BE2C (cell line): ENCODE measurements around the gene NABP1.

Experiments used
- DNase-seq: peaks from one replicate; pipeline ENCODE4 v3.0.0-alpha.2; 2020
- H3K27me3 ChIP-seq: fragments of 250-450 bp; sonication (Bioruptor Pico); 2 replicates; pipeline ENCODE4 v1.5.1; 2020; ENCODE audit warnings: mild to moderate bottlenecking
- H3K36me3 ChIP-seq: fragments of 250-450 bp; sonication (Bioruptor Pico); 2 replicates; pipeline ENCODE4 v1.5.1; 2020; ENCODE audit warnings: mild to moderate bottlenecking
- H3K4me1 ChIP-seq: fragments of 250-450 bp; sonication (Bioruptor Pico); 2 replicates; pipeline ENCODE4 v1.5.1; 2020
- H3K4me3 ChIP-seq: 2 replicates; pipeline ENCODE4 v1.5.1; 2011; ENCODE audit warnings: low read depth, low read length
- H3K9me3 ChIP-seq: fragments of 250-450 bp; sonication (Bioruptor Pico); 2 replicates; pipeline ENCODE4 v1.5.1; 2020
- CTCF ChIP-seq: IDR thresholded peaks from 2 replicates; pipeline ENCODE4 v1.5.1; 2012; ENCODE audit warnings: mild to moderate bottlenecking, low read depth, low read length

Gene NABP1

GRCh38 chr2:191682126-191682525 is 4.2 kb downstream of the NABP1 start:
- H3K4me3 ChIP-seq = no peak overlapping the region
- no peak for TF ChIP-seq CTCF
- no peaks in the 10 kb centered on the region for H3K9me3 ChIP-seq
- no peak for DNase-seq
- H3K27me3 ChIP-seq = no peaks in the 10 kb centered on the region
- H3K4me1 ChIP-seq = no peaks in the 10 kb centered on the region
- H3K36me3 ChIP-seq = no peaks in the 10 kb centered on the region; the same call in 1 of the 2 replicates

GRCh38 chr2:191686066-191686465 is 8.1 kb downstream of the NABP1 start:
- H3K27me3 ChIP-seq = no peaks in the 10 kb centered on the region
- H3K4me1 ChIP-seq = no peaks in the 10 kb centered on the region
- no peak for DNase-seq
- no peaks in the 10 kb centered on the region for H3K9me3 ChIP-seq
- no peak for TF ChIP-seq CTCF
- no peak overlapping the region for H3K4me3 ChIP-seq
- H3K36me3 ChIP-seq = no peaks in the 10 kb centered on the region; the same call in 1 of the 2 replicates

- H3K9me3 ChIP-seq = no peaks in the 10 kb centered on the region
- H3K4me3 ChIP-seq = no peak overlapping the region
- no peaks in the 10 kb centered on the region for H3K27me3 ChIP-seq
- H3K4me1 ChIP-seq = no peaks in the 10 kb centered on the region
- DNase-seq = no peak
- no peak for TF ChIP-seq CTCF
- H3K36me3 ChIP-seq = no peaks in the 10 kb centered on the region; the same call in 1 of the 2 replicates
Observed at GRCh38 chr2:191686729-191687128, 8.8 kb downstream of the NABP1 start.

- Histone ChIP-seq H3K9me3 (no peaks in the 10 kb centered on the region), H3K27me3 (no peaks in the 10 kb centered on the region), H3K4me1 (no peaks in the 10 kb centered on the region), H3K36me3 (no peaks in the 10 kb centered on the region; the same call in 1 of the 2 replicates), H3K4me3 (no peak overlapping the region)
- DNase-seq = no peak
- no peak for TF ChIP-seq CTCF
Observed at GRCh38 chr2:191687867-191688266, 9.9 kb downstream of the NABP1 start.

GRCh38 chr2:191688934-191689695 is 11.2 kb downstream of the NABP1 start:
- Histone ChIP-seq H3K36me3 (no peaks in the 10 kb centered on the region; the same call in 1 of the 2 replicates), H3K4me3 (no peak overlapping the region), H3K9me3 (no peaks in the 10 kb centered on the region), H3K4me1 (no peaks in the 10 kb centered on the region), H3K27me3 (no peaks in the 10 kb centered on the region)
- no peak for DNase-seq
- no peak for TF ChIP-seq CTCF

GRCh38 chr2:191690327-191690726 is 12.4 kb downstream of the NABP1 start:
- no peaks in the 10 kb centered on the region for H3K4me1 ChIP-seq

More at GRCh38 chr2:191690327-191690726, 12.4 kb downstream of the NABP1 start:
- no peak for DNase-seq
- H3K4me3 ChIP-seq = no peak overlapping the region
- no peaks in the 10 kb centered on the region for H3K9me3 ChIP-seq
- H3K36me3 ChIP-seq = no peaks in the 10 kb centered on the region
- TF ChIP-seq CTCF = no peak
- H3K27me3 ChIP-seq = no peaks in the 10 kb centered on the region
